Vagina (tissue), 2 donors: Measurements from ENCODE around the gene MRTFB. TPM values are rescaled to one million over a fixed set of nuclear protein-coding genes. Genes with fewer than 3 reads are reported as not detected.

ENCODE experiments used
- DNase-seq, 2 donors: peaks; one replicate each; pipeline ENCODE4 v3.0.0-alpha.2; 2017; ENCODE audit errors: extremely low spot score in 2 of 2
- H3K27ac ChIP-seq: fragments of 200-600 bp; sonication (generic); one replicate; pipeline ENCODE4 v1.5.1; 2019
- H3K27me3 ChIP-seq: fragments of 200-600 bp; sonication (generic); one replicate; pipeline ENCODE4 v1.5.1; 2019
- H3K36me3 ChIP-seq, 2 donors: fragments of 200-600 bp; sonication (generic); one replicate each; pipeline ENCODE4 v1.5.1; 2017 to 2019
- H3K4me1 ChIP-seq: fragments of 200-600 bp; sonication (generic); one replicate; pipeline ENCODE4 v1.5.1; 2019
- H3K4me3 ChIP-seq, 2 donors: fragments of 200-600 bp; sonication (generic); 1 replicate in 1 of 2; 2 replicates in 1 of 2; pipeline ENCODE4 v1.5.1; 2016 to 2019
- H3K9me3 ChIP-seq: fragments of 200-600 bp; sonication (generic); one replicate; pipeline ENCODE4 v1.5.1; 2019
- POLR2A ChIP-seq, 2 donors: fragments of 450-650 bp; IDR thresholded peaks; one replicate each; pipeline ENCODE4 v1.6.1; 2017; ENCODE audit warnings: antibody characterized with exemption in 2 of 2, mild to moderate bottlenecking in 2 of 2, moderate library complexity in 2 of 2
- POLR2AphosphoS5 ChIP-seq, 2 donors: sonication (generic); formaldehyde crosslinking; IDR thresholded peaks; one replicate each; pipeline ENCODE4 v1.9.0; 2017; ENCODE audit warnings: antibody characterized with exemption in 2 of 2, mild to moderate bottlenecking in 2 of 2, low read depth in 1 of 2; ENCODE audit not compliant: insufficient read depth in 1 of 2
- intact Hi-C: fragments of 100-400 bp; cut with DNase I; formaldehyde crosslinking; loops from one replicate; pipeline ENCODE4 v1.15.1; 2023
- total RNA-seq: library from RNA; depleted of rRNA; stranded (reverse); fragments of >200 nt; gene quantifications from one replicate; pipeline ENCODE4 v1.2.3, GENCODE V29; 2016
- TF ChIP-seq, protein P1 (sequence below), 3 experiments: fragments of 450-650 bp in 2 of 3; fragments of 200-600 bp in 1 of 3; sonication (generic) in 1 of 3; IDR thresholded peaks; one replicate each; pipeline ENCODE4 v1.5.1; 2017 to 2019; ENCODE audit warnings: antibody characterized with exemption in 3 of 3, mild to moderate bottlenecking in 2 of 3, moderate library complexity in 2 of 3

MRTFB gene
- total RNA-seq, 1 donor from 2014 or later: 103 TPM

DNA sequence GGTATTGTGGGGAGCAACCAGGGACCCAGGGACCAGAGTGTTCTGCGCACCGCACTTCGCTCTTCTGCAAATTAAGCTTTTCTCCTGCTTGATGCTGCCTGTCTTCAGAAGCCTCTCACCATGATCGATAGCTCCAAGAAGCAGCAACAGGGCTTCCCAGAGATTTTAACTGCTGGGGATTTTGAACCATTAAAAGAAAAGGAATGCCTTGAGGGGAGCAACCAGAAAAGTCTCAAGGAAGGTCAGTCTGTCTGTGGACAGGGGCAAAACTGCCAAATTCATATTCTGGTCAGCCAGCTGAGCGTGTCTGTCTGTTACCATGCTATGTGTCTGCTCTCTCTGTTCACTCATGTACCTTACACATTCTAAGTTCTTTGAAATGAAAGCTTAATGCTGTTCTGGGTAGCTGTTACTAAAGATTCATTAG lies 115.7 kb downstream of the MRTFB start:
- H3K36me3 ChIP-seq: no peaks in the 10 kb centered on the region
- TF ChIP-seq POLR2AphosphoS5 (IDR thresholded peaks at IDR 0.05; ENCODE audit: insufficient read depth in 1 of 2, low read depth in 1 of 2) (no peak), POLR2A (IDR thresholded peaks at IDR 0.05) (no peak)
- TF ChIP-seq, protein P1, sequence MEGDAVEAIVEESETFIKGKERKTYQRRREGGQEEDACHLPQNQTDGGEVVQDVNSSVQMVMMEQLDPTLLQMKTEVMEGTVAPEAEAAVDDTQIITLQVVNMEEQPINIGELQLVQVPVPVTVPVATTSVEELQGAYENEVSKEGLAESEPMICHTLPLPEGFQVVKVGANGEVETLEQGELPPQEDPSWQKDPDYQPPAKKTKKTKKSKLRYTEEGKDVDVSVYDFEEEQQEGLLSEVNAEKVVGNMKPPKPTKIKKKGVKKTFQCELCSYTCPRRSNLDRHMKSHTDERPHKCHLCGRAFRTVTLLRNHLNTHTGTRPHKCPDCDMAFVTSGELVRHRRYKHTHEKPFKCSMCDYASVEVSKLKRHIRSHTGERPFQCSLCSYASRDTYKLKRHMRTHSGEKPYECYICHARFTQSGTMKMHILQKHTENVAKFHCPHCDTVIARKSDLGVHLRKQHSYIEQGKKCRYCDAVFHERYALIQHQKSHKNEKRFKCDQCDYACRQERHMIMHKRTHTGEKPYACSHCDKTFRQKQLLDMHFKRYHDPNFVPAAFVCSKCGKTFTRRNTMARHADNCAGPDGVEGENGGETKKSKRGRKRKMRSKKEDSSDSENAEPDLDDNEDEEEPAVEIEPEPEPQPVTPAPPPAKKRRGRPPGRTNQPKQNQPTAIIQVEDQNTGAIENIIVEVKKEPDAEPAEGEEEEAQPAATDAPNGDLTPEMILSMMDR (IDR thresholded peaks at IDR 0.05): no peak
- H3K9me3 ChIP-seq: no peaks in the 10 kb centered on the region
- peak overlapping the region; percentile 80 for H3K27ac ChIP-seq
- H3K4me3 ChIP-seq: peak overlapping the region; percentile 46 to 50
- no peak for DNase-seq
- intact Hi-C loops: loop anchor here (10.0 kb wide), 2 partner anchors 112 to 172 kb away; partner anchors contain the start of gene MRTFB
- H3K4me1 ChIP-seq: peaks cover 33% of the 10 kb centered on the region
- H3K27me3 ChIP-seq: no peaks in the 10 kb centered on the region

DNA sequence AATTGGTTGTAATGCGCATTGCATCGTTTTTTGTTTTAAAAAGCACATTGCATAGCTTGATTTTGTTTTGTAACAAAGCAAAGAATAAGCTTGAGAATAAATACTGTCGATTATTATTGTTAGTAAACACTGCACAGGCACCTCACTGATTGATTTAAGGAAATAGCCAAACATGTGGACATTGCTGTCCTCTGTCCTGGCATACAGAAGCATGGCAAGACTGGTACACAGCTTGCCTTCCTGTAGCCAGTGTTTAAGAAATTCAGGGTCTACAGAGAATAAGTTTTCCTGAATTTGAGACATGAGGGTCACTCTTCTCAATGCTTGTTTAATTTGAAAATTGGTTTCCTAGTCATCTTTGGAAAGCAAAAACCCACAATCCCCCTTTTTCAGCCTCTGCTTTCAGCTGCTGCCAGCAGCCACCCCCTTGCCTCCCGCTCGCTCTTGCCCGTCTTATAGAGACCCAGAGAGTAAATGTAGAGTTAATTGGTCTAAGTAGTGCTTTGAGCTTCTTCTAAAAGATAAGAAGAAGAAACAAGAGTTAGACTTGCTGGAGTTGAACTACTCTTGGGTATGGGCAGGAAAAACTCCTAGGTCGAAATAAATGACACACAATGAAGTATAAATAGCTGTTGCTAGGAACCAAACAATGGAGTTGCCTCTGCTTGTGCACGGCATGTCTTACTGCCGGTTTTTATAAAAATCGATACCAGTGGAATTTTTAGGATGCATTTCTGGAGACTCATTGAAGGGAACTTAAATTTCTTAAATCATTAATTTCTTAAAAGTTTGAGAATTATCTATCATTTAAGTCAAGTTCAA lies 116.6 kb downstream of the MRTFB start:
- H3K36me3 ChIP-seq: no peaks in the 10 kb centered on the region
- intact Hi-C loops: loop anchor here (10.0 kb wide), 2 partner anchors 113 to 173 kb away; partner anchors contain the start of gene MRTFB
- peak overlapping the region; percentile 80 for H3K27ac ChIP-seq
- TF ChIP-seq POLR2A (IDR thresholded peaks at IDR 0.05) (no peak), POLR2AphosphoS5 (IDR thresholded peaks at IDR 0.05; ENCODE audit: insufficient read depth in 1 of 2, low read depth in 1 of 2) (no peak)
- TF ChIP-seq, protein P1 (IDR thresholded peaks at IDR 0.05): no peak
- no peaks in the 10 kb centered on the region for H3K27me3 ChIP-seq
- H3K4me3 ChIP-seq: peak overlapping the region; percentile 46 to 50
- no peak for DNase-seq
- H3K4me1 ChIP-seq: peaks cover 31% of the 10 kb centered on the region
- H3K9me3 ChIP-seq: no peaks in the 10 kb centered on the region

DNA sequence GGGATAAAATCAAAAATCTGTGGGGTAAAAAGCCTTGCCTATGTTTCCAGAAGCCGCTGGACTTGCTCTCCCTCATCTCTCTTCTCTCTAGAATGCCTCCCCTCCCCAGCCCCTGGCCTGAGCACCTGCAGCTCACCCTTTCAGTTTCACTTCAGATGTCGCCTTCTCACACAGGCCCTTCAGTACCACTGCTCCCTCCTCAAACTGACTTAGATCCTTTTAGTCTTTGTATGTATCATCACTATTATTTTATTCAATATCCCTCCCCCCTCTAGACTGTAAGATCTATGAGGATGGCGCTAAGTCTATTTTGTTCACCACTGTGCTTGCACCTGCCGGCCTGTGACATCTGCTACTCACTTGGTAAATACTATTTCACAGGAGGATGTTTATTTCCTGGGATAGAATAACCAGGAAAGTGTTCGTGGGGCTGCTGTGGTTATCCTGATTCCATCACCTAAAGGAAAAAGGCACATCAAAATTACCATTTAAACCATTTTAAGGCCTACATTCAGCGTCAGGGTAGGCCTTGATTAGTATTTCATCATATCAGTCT lies 122.3 kb downstream of the MRTFB start:
- H3K4me1 ChIP-seq: peaks cover 35% of the 10 kb centered on the region
- H3K9me3 ChIP-seq: no peaks in the 10 kb centered on the region
- TF ChIP-seq, protein P1 (IDR thresholded peaks at IDR 0.05): no peak
- TF ChIP-seq POLR2AphosphoS5 (IDR thresholded peaks at IDR 0.05; ENCODE audit: insufficient read depth in 1 of 2, low read depth in 1 of 2): no peak
- TF ChIP-seq POLR2A (IDR thresholded peaks at IDR 0.05): no peak
- no peak for DNase-seq
- H3K36me3 ChIP-seq: no peaks in the 10 kb centered on the region
- H3K4me3 ChIP-seq: no peak overlapping the region
- no peaks in the 10 kb centered on the region for H3K27me3 ChIP-seq
- H3K27ac ChIP-seq: no peak overlapping the region
- intact Hi-C loops: no loop called here

DNA sequence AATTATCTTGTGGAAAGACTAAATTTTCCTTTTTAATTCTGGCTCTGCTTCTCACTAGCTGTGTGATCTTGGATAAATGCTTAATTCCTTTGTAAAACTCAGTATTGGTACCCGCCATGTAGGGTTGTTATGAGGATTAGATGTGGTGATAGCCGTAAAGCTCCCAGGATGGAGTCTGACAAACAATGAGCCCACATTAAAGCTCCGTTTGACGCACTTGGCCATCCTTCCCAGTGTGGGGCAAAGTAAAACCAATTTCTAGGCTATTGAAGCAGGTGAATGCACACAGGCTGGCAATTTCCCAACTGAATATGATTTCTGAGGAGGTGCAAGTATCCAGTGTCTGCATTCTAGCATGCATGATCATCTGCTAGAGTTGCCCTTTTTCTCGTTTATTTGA lies 123.6 kb downstream of the MRTFB start:
- H3K4me3 ChIP-seq: no peak overlapping the region
- TF ChIP-seq POLR2A (IDR thresholded peaks at IDR 0.05) (no peak), POLR2AphosphoS5 (IDR thresholded peaks at IDR 0.05; ENCODE audit: insufficient read depth in 1 of 2, low read depth in 1 of 2) (no peak)
- TF ChIP-seq, protein P1 (IDR thresholded peaks at IDR 0.05): no peak
- no peaks in the 10 kb centered on the region for H3K9me3 ChIP-seq
- intact Hi-C loops: no loop called here
- H3K27me3 ChIP-seq: no peaks in the 10 kb centered on the region
- no peak overlapping the region for H3K27ac ChIP-seq
- no peak for DNase-seq
- H3K36me3 ChIP-seq: no peaks in the 10 kb centered on the region
- peaks cover 35% of the 10 kb centered on the region for H3K4me1 ChIP-seq

DNA sequence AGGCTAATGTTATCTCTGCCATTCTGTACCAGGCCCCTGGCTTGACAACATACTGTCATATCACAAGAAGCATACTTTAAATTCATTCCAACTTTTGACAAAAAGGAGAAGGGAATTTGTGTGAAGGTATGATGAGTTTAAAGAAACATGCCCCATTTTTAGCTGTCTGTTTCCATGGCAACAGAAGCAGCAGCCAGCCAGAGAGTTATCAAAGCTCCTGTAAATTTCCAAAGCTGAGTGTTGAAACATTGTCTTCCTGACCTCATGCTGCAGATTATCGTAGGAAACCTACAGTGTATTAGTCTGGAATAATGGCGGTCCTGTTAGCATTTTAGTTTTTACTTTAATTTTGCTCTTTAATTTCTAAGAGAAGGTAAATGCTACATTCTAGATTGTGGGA lies 124.9 kb downstream of the MRTFB start:
- H3K27ac ChIP-seq: no peak overlapping the region
- intact Hi-C loops: no loop called here

More for the DNA sequence above, 124.9 kb downstream of the MRTFB start:
- H3K27me3 ChIP-seq: no peaks in the 10 kb centered on the region
- H3K4me3 ChIP-seq: no peak overlapping the region
- TF ChIP-seq, protein P1 (IDR thresholded peaks at IDR 0.05): no peak
- no peak for TF ChIP-seq POLR2A (IDR thresholded peaks at IDR 0.05)
- no peak for TF ChIP-seq POLR2AphosphoS5 (IDR thresholded peaks at IDR 0.05; ENCODE audit: insufficient read depth in 1 of 2, low read depth in 1 of 2)
- no peaks in the 10 kb centered on the region for H3K9me3 ChIP-seq
- H3K36me3 ChIP-seq: no peaks in the 10 kb centered on the region
- H3K4me1 ChIP-seq: peaks cover 23% of the 10 kb centered on the region
- DNase-seq: no peak
